Measurements from ENCODE around the gene GREB1L. TPM values are rescaled to one million over a fixed set of nuclear protein-coding genes. Genes with fewer than 3 reads are reported as not detected.

GREB1L gene
- polyA plus RNA-seq, 1 of the 3 experiments (the other 2 are of a cell fraction) = under 0.01 TPM

- no peaks in the 10 kb centered on the region for H3K9me3 ChIP-seq
- 4% methylated on average over 2 of the region's 2 CpGs for WGBS (ENCODE audit: low lambda C conversion rate)
- H2AFZ ChIP-seq (ENCODE audit: low read depth) = no peak overlapping the region
- TF ChIP-seq MXI1 (IDR thresholded peaks at IDR 0.05; ENCODE audit: low read depth, low read length) (no peak), GABPA (IDR thresholded peaks at IDR 0.05; ENCODE audit: low read depth) (no peak), CHD2 (IDR thresholded peaks at IDR 0.05; ENCODE audit: low read length, partially characterized antibody) (no peak), JUND (IDR thresholded peaks at IDR 0.05) (no peak), IRF3 (IDR thresholded peaks at IDR 0.05; ENCODE audit: low read depth, low read length) (no peak), GATA2 (CRISPR knock-in tag; IDR thresholded peaks at IDR 0.05) (no peak), USF1 (IDR thresholded peaks at IDR 0.05; ENCODE audit: borderline replicate concordance, low read depth) (no peak)
- TF ChIP-seq, protein P1, sequence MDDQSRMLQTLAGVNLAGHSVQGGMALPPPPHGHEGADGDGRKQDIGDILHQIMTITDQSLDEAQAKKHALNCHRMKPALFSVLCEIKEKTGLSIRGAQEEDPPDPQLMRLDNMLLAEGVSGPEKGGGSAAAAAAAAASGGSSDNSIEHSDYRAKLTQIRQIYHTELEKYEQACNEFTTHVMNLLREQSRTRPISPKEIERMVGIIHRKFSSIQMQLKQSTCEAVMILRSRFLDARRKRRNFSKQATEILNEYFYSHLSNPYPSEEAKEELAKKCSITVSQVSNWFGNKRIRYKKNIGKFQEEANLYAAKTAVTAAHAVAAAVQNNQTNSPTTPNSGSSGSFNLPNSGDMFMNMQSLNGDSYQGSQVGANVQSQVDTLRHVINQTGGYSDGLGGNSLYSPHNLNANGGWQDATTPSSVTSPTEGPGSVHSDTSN (IDR thresholded peaks at IDR 0.05) = no peak
- no peaks in the 10 kb centered on the region for H4K20me1 ChIP-seq (ENCODE audit: insufficient read depth)
- CTCF ChIA-PET = no interaction called here
- POLR2A ChIA-PET = no interaction called here
- no peak overlapping the region for H3K27ac ChIP-seq (ENCODE audit: low read depth in 2 of 2, low read length in 1 of 2)
- no peak for DNase-seq
- no peak overlapping the region for H3K4me3 ChIP-seq (ENCODE audit: low read depth in 2 of 2, low read length in 1 of 2)
- no peaks in the 10 kb centered on the region for H3K36me3 ChIP-seq (replicated peaks in 1 of 2; ENCODE audit: control insufficient read depth in 1 of 2, insufficient read depth in 2 of 2, low read length in 1 of 2)
- H3K9ac ChIP-seq = no peak overlapping the region
- H3K9me2 ChIP-seq = no peaks in the 10 kb centered on the region
- no peak overlapping the region for H3K4me2 ChIP-seq
- peaks cover 9% of the 10 kb centered on the region; the same call in 1 of the 2 replicates for H3K27me3 ChIP-seq (ENCODE audit: insufficient read depth)
- H3F3A ChIP-seq (replicated peaks; ENCODE audit: insufficient read depth) = no peaks in the 10 kb centered on the region
- H3K79me2 ChIP-seq (ENCODE audit: insufficient read depth) = no peaks in the 10 kb centered on the region
- H3K4me1 ChIP-seq (ENCODE audit: control insufficient read depth in 1 of 2, insufficient read depth in 2 of 2, low read depth in 1 of 2, low read length in 1 of 2) = no peaks in the 10 kb centered on the region
These were observed 61.9 kb downstream of the GREB1L start for GRCh38 chr18:21303895-21304294.

GRCh38 chr18:21305621-21306020 lies 63.6 kb downstream of the GREB1L start:
- Histone ChIP-seq H3K27ac (ENCODE audit: low read depth in 2 of 2, low read length in 1 of 2) (no peak overlapping the region), H2AFZ (ENCODE audit: low read depth) (no peak overlapping the region), H3K27me3 (ENCODE audit: insufficient read depth) (peaks cover 9% of the 10 kb centered on the region; the same call in 1 of the 2 replicates), H3K9me2 (no peaks in the 10 kb centered on the region), H3K4me2 (no peak overlapping the region), H4K20me1 (ENCODE audit: insufficient read depth) (no peaks in the 10 kb centered on the region), H3K79me2 (ENCODE audit: insufficient read depth) (no peaks in the 10 kb centered on the region), H3K36me3 (replicated peaks in 1 of 2; ENCODE audit: control insufficient read depth in 1 of 2, insufficient read depth in 2 of 2, low read length in 1 of 2) (no peaks in the 10 kb centered on the region), H3K4me1 (ENCODE audit: control insufficient read depth in 1 of 2, insufficient read depth in 2 of 2, low read depth in 1 of 2, low read length in 1 of 2) (no peaks in the 10 kb centered on the region), H3K9me3 (no peaks in the 10 kb centered on the region), H3K9ac (no peak overlapping the region), H3F3A (replicated peaks; ENCODE audit: insufficient read depth) (no peaks in the 10 kb centered on the region), H3K4me3 (ENCODE audit: low read depth in 2 of 2, low read length in 1 of 2) (no peak overlapping the region)
- CTCF ChIA-PET = no interaction called here
- no peak for TF ChIP-seq RCOR1 (IDR thresholded peaks at IDR 0.05; ENCODE audit: low read length)
- TF ChIP-seq POLR2AphosphoS5 (IDR thresholded peaks at IDR 0.05; ENCODE audit: low read depth, low read length) = no peak
- TF ChIP-seq IRF3 (IDR thresholded peaks at IDR 0.05; ENCODE audit: low read depth, low read length) = no peak
- TF ChIP-seq ELF1 (IDR thresholded peaks at IDR 0.05) = no peak
- no peak for TF ChIP-seq SIN3A (IDR thresholded peaks at IDR 0.05; ENCODE audit: borderline replicate concordance, low read depth, low read length)
- TF ChIP-seq TCF12 (IDR thresholded peaks at IDR 0.05) = no peak
- no peak for TF ChIP-seq FOXJ3 (CRISPR knock-in tag; IDR thresholded peaks at IDR 0.05)
- no peak for TF ChIP-seq MEF2A (IDR thresholded peaks at IDR 0.05; ENCODE audit: borderline replicate concordance, low read depth)
- TF ChIP-seq GATA2 (CRISPR knock-in tag; IDR thresholded peaks at IDR 0.05) = no peak
- no peak for TF ChIP-seq NFIC (IDR thresholded peaks at IDR 0.05; ENCODE audit: borderline replicate concordance)
- TF ChIP-seq YY1 (IDR thresholded peaks at IDR 0.05; ENCODE audit: low read depth) = no peak
- TF ChIP-seq, protein P2, sequence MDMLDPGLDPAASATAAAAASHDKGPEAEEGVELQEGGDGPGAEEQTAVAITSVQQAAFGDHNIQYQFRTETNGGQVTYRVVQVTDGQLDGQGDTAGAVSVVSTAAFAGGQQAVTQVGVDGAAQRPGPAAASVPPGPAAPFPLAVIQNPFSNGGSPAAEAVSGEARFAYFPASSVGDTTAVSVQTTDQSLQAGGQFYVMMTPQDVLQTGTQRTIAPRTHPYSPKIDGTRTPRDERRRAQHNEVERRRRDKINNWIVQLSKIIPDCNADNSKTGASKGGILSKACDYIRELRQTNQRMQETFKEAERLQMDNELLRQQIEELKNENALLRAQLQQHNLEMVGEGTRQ (IDR thresholded peaks at IDR 0.05; ENCODE audit: borderline replicate concordance, low read depth, low read length) = no peak
- TF ChIP-seq MXI1 (IDR thresholded peaks at IDR 0.05; ENCODE audit: low read depth, low read length) = no peak
- TF ChIP-seq, protein P1 (IDR thresholded peaks at IDR 0.05) = no peak
- DNase-seq = no peak
- POLR2A ChIA-PET = no interaction called here

Data from SK-N-SH (cell line).